Measurements from ENCODE around the gene SF3B1. TPM values are rescaled to one million over a fixed set of nuclear protein-coding genes. Genes with fewer than 3 reads are reported as not detected.

SF3B1 gene
- total and polyA plus RNA-seq, 2 donors, result 352 to 578 TPM

DNA sequence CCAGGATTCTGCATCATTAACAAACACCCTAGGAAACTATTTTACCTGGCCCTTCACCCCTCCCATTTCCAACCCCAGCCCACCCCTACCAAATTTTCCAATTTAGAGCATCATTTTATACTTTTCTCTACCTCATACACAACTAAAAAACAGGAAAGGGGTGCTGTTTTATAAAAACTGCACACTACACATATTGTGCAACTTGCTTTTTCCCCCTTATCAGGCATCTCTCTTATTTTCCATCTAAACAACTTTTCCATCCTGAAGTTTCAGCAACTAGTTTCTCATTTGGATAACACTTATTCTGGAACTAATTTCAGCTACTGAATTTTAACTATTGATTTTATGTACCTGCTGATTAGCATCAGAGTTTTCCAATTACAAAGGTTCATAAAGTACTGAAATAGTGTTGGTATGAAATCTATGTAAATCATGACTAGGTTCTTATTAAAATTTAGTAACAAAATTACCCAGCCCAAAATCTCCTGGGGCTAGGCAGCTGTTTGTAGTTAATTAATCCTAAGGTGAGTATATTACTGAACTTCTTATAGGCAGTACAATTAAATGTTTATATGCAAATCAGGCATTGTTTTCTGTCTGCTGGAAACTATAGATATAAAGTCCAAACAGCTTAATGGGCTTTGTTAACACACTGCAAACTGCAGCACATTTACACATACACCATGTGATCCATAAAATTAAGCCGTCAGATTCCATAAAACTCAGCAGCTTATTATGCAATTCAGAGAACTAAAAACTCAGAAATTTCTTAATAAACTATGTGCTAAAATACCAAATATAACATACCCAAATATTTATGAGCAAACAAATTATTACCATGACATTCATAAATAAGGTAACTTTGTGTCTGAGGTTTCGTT is 7.9 kb downstream of the SF3B1 start:
- Histone ChIP-seq H3K4me3 (ENCODE audit: low read length in 2 of 2) (no peak overlapping the region), H3K36me3 (ENCODE audit: control insufficient read depth in 2 of 2, insufficient read depth in 2 of 2, low read length in 1 of 2) (peaks cover 8 to 59% of the 10 kb centered on the region in 2 donors), H3K27ac (ENCODE audit: low read depth in 1 of 2, low read length in 1 of 2) (no peak overlapping the region), H3K9me3 (ENCODE audit: control insufficient read depth in 2 of 2, insufficient read depth in 1 of 2, low read length in 1 of 2) (no peaks in the 10 kb centered on the region), H3K4me1 (ENCODE audit: control insufficient read depth in 2 of 2, insufficient read depth in 2 of 2, low read length in 2 of 2) (peaks cover 2 to 14% of the 10 kb centered on the region in 2 donors), H3K27me3 (ENCODE audit: control insufficient read depth in 2 of 2, insufficient read depth in 1 of 2, low read length in 1 of 2) (no peaks in the 10 kb centered on the region)
- no peak for DNase-seq (ENCODE audit: low read depth in 6 of 9, low spot score in 9 of 9)
- WGBS, result 94% methylated on average over 2 of the region's 2 CpGs

DNA sequence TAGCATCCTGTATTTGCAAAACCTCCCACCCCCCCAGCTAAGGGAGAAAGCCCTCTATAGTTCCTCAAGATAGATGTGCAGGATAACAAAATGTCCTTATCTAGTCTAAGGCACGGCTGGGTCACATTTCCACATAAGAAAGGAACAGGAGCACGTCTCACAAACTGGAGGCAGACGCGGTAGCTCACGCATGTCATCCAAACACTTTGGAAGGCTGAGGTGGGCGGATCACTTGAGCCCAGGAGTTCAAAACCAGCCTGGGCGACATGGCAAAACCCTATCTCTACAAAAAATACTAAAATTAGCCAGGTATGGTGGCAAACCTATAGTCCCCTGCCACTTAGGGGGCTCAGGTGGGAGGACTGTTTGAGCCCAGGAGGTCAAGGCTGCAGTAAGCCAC is 9.3 kb downstream of the SF3B1 start:
- DNase-seq (ENCODE audit: low read depth in 6 of 9, low spot score in 9 of 9), result no peak
- H3K27ac ChIP-seq (ENCODE audit: low read depth in 1 of 2, low read length in 1 of 2), result no peak overlapping the region
- H3K4me1 ChIP-seq (ENCODE audit: control insufficient read depth in 2 of 2, insufficient read depth in 2 of 2, low read length in 2 of 2), result peaks cover 0 to 3% of the 10 kb centered on the region in 2 donors
- peaks cover 16 to 69% of the 10 kb centered on the region in 2 donors for H3K36me3 ChIP-seq (ENCODE audit: control insufficient read depth in 2 of 2, insufficient read depth in 2 of 2, low read length in 1 of 2)
- no peak overlapping the region for H3K4me3 ChIP-seq (ENCODE audit: low read length in 2 of 2)
- no peaks in the 10 kb centered on the region for H3K27me3 ChIP-seq (ENCODE audit: control insufficient read depth in 2 of 2, insufficient read depth in 1 of 2, low read length in 1 of 2)
- 89% methylated on average over 7 of the region's 7 CpGs for WGBS
- no peaks in the 10 kb centered on the region for H3K9me3 ChIP-seq (ENCODE audit: control insufficient read depth in 2 of 2, insufficient read depth in 1 of 2, low read length in 1 of 2)

DNA sequence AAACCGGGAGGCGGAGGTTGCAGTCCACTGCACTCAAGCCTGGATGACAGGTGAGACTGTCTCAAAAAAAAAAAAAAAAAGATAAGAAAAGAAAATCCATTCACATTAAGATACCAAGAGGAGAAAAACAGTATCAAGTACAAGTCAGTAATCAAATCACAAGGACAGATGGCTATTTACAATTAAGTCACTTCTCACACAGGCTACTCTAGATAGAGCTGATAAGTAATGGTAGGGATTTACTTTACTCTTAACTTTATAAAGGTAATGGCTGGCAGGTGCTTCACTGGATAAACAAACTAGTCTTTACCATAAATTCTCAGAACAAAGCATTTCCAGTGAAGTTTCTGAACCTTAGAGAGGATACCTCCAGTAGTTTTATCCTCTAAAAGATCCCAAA is 11.5 kb downstream of the SF3B1 start:
- no peaks in the 10 kb centered on the region for H3K9me3 ChIP-seq (ENCODE audit: control insufficient read depth in 2 of 2, insufficient read depth in 1 of 2, low read length in 1 of 2)
- no peaks in the 10 kb centered on the region for H3K27me3 ChIP-seq (ENCODE audit: control insufficient read depth in 2 of 2, insufficient read depth in 1 of 2, low read length in 1 of 2)
- WGBS, result 99% methylated on average over 2 of the region's 2 CpGs
- H3K4me1 ChIP-seq (ENCODE audit: control insufficient read depth in 2 of 2, insufficient read depth in 2 of 2, low read length in 2 of 2), result no peaks in the 10 kb centered on the region
- H3K4me3 ChIP-seq (ENCODE audit: low read length in 2 of 2), result no peak overlapping the region
- H3K27ac ChIP-seq (ENCODE audit: low read depth in 1 of 2, low read length in 1 of 2), result no peak overlapping the region
- DNase-seq (ENCODE audit: low read depth in 6 of 9, low spot score in 9 of 9), result no peak
- H3K36me3 ChIP-seq (ENCODE audit: control insufficient read depth in 2 of 2, insufficient read depth in 2 of 2, low read length in 1 of 2), result peaks cover 18 to 73% of the 10 kb centered on the region in 2 donors

DNA sequence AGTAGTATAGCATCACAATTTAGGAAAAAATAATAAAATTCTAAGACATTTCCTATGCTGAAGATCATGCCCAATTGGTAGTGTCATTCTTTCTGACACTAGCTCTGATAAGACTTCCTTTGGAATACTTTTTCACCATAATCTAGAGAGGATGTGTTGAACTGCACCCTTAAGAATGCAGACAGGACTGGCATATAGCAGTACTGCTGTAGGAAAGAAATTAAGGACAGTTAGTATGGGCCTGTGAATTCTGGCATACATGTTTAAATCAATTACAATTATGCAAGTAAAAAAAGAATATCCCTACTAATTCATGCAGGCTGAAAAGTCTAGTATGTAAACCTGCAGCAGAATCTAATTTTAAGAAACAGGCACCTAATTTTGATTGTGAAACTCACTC is 15.4 kb downstream of the SF3B1 start:
- Histone ChIP-seq H3K27me3 (ENCODE audit: control insufficient read depth in 2 of 2, insufficient read depth in 1 of 2, low read length in 1 of 2) (no peaks in the 10 kb centered on the region), H3K4me1 (ENCODE audit: control insufficient read depth in 2 of 2, insufficient read depth in 2 of 2, low read length in 2 of 2) (no peaks in the 10 kb centered on the region), H3K27ac (ENCODE audit: low read depth in 1 of 2, low read length in 1 of 2) (no peak overlapping the region), H3K9me3 (ENCODE audit: control insufficient read depth in 2 of 2, insufficient read depth in 1 of 2, low read length in 1 of 2) (no peaks in the 10 kb centered on the region), H3K36me3 (ENCODE audit: control insufficient read depth in 2 of 2, insufficient read depth in 2 of 2, low read length in 1 of 2) (peaks cover 45 to 95% of the 10 kb centered on the region in 2 donors), H3K4me3 (ENCODE audit: low read length in 2 of 2) (no peak overlapping the region)
- no peak for DNase-seq (ENCODE audit: low read depth in 6 of 9, low spot score in 9 of 9)

DNA sequence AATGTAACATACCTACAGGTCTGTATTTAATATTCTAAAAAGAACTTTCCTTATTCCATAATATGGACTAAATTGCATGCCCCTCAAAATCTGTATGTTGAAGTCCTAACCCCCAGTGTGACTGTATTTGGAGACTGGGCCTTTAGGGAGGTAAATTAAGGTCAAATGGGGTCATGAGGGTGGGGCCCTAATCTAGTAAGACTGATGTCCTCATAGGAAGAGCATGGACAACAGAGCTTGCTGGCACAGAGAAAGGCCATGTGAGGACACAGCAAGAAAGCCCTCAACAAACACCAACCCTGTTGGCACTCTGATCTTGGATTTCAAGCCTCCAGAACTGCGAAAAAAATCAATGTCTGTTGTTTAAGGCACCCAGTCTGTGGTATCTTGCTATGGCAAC is 18.6 kb downstream of the SF3B1 start:
- WGBS, result 100% methylated on average over 1 of the region's 1 CpG
- H3K9me3 ChIP-seq (ENCODE audit: control insufficient read depth in 2 of 2, insufficient read depth in 1 of 2, low read length in 1 of 2), result no peaks in the 10 kb centered on the region
- no peaks in the 10 kb centered on the region for H3K27me3 ChIP-seq (ENCODE audit: control insufficient read depth in 2 of 2, insufficient read depth in 1 of 2, low read length in 1 of 2)
- no peak overlapping the region for H3K27ac ChIP-seq (ENCODE audit: low read depth in 1 of 2, low read length in 1 of 2)
- no peak for DNase-seq (ENCODE audit: low read depth in 6 of 9, low spot score in 9 of 9)
- no peaks in the 10 kb centered on the region for H3K4me1 ChIP-seq (ENCODE audit: control insufficient read depth in 2 of 2, insufficient read depth in 2 of 2, low read length in 2 of 2)
- H3K4me3 ChIP-seq (ENCODE audit: low read length in 2 of 2), result no peak overlapping the region
- peaks cover 56 to 96% of the 10 kb centered on the region in 2 donors for H3K36me3 ChIP-seq (ENCODE audit: control insufficient read depth in 2 of 2, insufficient read depth in 2 of 2, low read length in 1 of 2)

DNA sequence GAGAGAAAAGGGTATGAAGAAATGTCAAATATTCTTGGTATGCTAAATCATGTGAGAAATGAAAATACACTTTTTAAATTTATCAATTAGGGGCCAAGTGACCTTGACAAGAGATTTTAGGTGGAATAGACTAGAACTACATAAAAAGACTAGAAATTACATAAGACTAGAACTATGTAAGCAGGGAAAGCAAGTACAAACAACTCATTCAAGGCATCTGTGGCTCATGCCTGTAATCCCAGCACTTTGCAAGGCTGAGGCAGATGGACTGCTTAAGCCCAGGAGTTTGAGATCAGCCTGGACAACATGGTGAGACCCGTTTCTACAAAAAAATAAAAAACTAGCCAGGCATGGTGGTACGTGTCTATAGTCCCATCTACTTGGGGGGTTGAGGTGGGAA is 20.3 kb downstream of the SF3B1 start:
- DNase-seq (ENCODE audit: low read depth in 6 of 9, low spot score in 9 of 9), result no peak

DNA sequence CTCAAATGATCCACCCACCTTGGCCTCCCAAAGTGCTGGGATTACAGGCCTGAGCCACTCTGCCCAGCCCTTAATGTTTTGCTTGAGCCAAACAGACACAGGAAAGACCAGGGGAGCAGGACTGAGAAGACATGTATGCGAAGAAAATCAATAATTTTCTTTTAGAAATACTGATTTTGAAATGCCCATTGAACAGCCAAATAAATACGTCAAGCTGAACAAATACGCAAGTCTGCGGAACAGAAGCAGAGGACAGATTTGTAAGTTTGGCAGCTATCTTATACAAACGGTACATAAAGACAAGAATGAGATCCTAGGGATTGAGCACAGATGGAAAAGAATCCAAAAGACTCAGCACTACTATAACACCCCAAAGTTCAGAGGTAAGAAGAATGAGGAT is 20.8 kb downstream of the SF3B1 start:
- Histone ChIP-seq H3K27me3 (ENCODE audit: control insufficient read depth in 2 of 2, insufficient read depth in 1 of 2, low read length in 1 of 2) (no peaks in the 10 kb centered on the region), H3K4me1 (ENCODE audit: control insufficient read depth in 2 of 2, insufficient read depth in 2 of 2, low read length in 2 of 2) (no peaks in the 10 kb centered on the region), H3K36me3 (ENCODE audit: control insufficient read depth in 2 of 2, insufficient read depth in 2 of 2, low read length in 1 of 2) (peaks cover 59 to 96% of the 10 kb centered on the region in 2 donors), H3K27ac (ENCODE audit: low read depth in 1 of 2, low read length in 1 of 2) (no peak overlapping the region), H3K9me3 (ENCODE audit: control insufficient read depth in 2 of 2, insufficient read depth in 1 of 2, low read length in 1 of 2) (no peaks in the 10 kb centered on the region), H3K4me3 (ENCODE audit: low read length in 2 of 2) (no peak overlapping the region)
- no peak for DNase-seq (ENCODE audit: low read depth in 6 of 9, low spot score in 9 of 9)
- WGBS, result 98% methylated on average over 5 of the region's 5 CpGs

More for the DNA sequence above, 20.3 kb downstream of the SF3B1 start:
- 97% methylated on average over 2 of the region's 2 CpGs for WGBS
- no peaks in the 10 kb centered on the region for H3K27me3 ChIP-seq (ENCODE audit: control insufficient read depth in 2 of 2, insufficient read depth in 1 of 2, low read length in 1 of 2)
- no peaks in the 10 kb centered on the region for H3K4me1 ChIP-seq (ENCODE audit: control insufficient read depth in 2 of 2, insufficient read depth in 2 of 2, low read length in 2 of 2)
- H3K36me3 ChIP-seq (ENCODE audit: control insufficient read depth in 2 of 2, insufficient read depth in 2 of 2, low read length in 1 of 2), result peaks cover 57 to 96% of the 10 kb centered on the region in 2 donors
- no peak overlapping the region for H3K4me3 ChIP-seq (ENCODE audit: low read length in 2 of 2)
- no peaks in the 10 kb centered on the region for H3K9me3 ChIP-seq (ENCODE audit: control insufficient read depth in 2 of 2, insufficient read depth in 1 of 2, low read length in 1 of 2)
- no peak overlapping the region for H3K27ac ChIP-seq (ENCODE audit: low read depth in 1 of 2, low read length in 1 of 2)

DNA sequence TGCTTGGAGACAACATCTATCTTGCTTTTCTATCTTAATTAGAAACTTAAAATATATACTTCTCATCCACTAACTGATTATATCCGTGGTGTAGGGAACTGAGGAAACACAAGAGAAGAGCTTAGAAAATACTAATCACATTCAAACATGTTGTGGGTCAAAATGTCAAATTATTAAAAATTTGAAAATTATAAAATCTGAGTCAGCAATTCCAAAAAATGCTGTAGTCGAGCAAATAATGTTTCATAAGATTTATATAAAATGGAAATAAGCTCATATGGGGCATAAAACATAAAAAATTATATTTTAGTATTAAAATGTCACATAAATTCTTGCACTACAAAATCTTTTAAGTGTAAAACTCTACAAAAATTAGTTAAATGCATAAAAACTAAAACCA is 29.2 kb downstream of the SF3B1 start:
- H3K4me1 ChIP-seq (ENCODE audit: control insufficient read depth in 2 of 2, insufficient read depth in 2 of 2, low read length in 2 of 2), result no peaks in the 10 kb centered on the region
- 98% methylated on average over 2 of the region's 2 CpGs for WGBS
- no peak overlapping the region for H3K4me3 ChIP-seq (ENCODE audit: low read length in 2 of 2)
- peaks cover 52 to 95% of the 10 kb centered on the region in 2 donors for H3K36me3 ChIP-seq (ENCODE audit: control insufficient read depth in 2 of 2, insufficient read depth in 2 of 2, low read length in 1 of 2)
- no peak overlapping the region for H3K27ac ChIP-seq (ENCODE audit: low read depth in 1 of 2, low read length in 1 of 2)
- DNase-seq (ENCODE audit: low read depth in 6 of 9, low spot score in 9 of 9), result no peak
- H3K9me3 ChIP-seq (ENCODE audit: control insufficient read depth in 2 of 2, insufficient read depth in 1 of 2, low read length in 1 of 2), result no peaks in the 10 kb centered on the region
- no peaks in the 10 kb centered on the region for H3K27me3 ChIP-seq (ENCODE audit: control insufficient read depth in 2 of 2, insufficient read depth in 1 of 2, low read length in 1 of 2)

DNA sequence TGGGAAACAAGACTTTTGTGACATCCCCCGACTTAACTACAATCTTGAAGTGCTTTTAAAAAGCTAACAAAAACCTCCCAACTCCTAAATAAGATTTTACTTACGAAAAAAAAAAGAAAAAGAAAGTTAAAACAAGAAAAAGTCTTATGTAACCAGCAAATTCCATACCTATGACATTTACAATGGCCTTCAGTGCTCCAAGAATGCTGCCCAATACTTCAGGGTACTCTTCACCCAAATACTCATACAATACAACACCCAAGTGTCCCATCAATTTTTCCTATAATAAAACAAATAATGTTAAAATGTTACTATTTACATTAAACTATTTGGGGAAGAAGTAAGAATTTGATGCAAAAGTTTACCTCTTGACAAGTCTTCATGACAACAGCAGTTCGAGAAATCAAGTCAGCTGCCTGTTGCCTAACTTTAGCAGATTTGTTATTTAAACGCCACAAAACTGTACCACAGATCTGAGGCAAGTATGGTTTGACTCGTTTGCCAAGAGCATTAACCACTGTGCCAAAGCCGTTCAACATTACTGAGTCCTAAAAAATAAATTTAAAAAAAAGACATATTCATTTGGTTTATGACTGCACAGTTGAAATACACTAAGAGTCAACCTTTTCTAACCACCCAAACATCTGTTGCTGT is 34.8 kb downstream of the SF3B1 start:
- WGBS, result 97% methylated on average over 6 of the region's 6 CpGs
- no peaks in the 10 kb centered on the region for H3K9me3 ChIP-seq (ENCODE audit: control insufficient read depth in 2 of 2, insufficient read depth in 1 of 2, low read length in 1 of 2)
- H3K4me1 ChIP-seq (ENCODE audit: control insufficient read depth in 2 of 2, insufficient read depth in 2 of 2, low read length in 2 of 2), result no peaks in the 10 kb centered on the region
- H3K27ac ChIP-seq (ENCODE audit: low read depth in 1 of 2, low read length in 1 of 2), result no peak overlapping the region
- DNase-seq (ENCODE audit: low read depth in 6 of 9, low spot score in 9 of 9), result no peak
- H3K27me3 ChIP-seq (ENCODE audit: control insufficient read depth in 2 of 2, insufficient read depth in 1 of 2, low read length in 1 of 2), result no peaks in the 10 kb centered on the region
- peaks cover 36 to 98% of the 10 kb centered on the region in 2 donors for H3K36me3 ChIP-seq (ENCODE audit: control insufficient read depth in 2 of 2, insufficient read depth in 2 of 2, low read length in 1 of 2)
- no peak overlapping the region for H3K4me3 ChIP-seq (ENCODE audit: low read length in 2 of 2)
